HUES64 (cell line): ENCODE results near the gene JAKMIP1.
"Not testable (repeated sequence)": the region's sequence is repeated elsewhere in the genome, so short reads cannot be mapped to it uniquely, and the experiment has no call there.

ENCODE experiments used
- H3K27ac ChIP-seq: 2 replicates; pipeline ENCODE4 v1.7.0; 2013; ENCODE audit warnings: low read depth, low read length, inconsistent platforms
- H3K27me3 ChIP-seq: 2 replicates; pipeline ENCODE4 v1.6.1; 2013; ENCODE audit warnings: mild to moderate bottlenecking, low read length; ENCODE audit not compliant: insufficient read depth
- H3K36me3 ChIP-seq: 2 replicates; pipeline ENCODE4 v1.6.1; 2013; ENCODE audit warnings: mild to moderate bottlenecking, low read length; ENCODE audit not compliant: insufficient read depth
- H3K4me1 ChIP-seq: 2 replicates; pipeline ENCODE4 v1.6.1; 2013; ENCODE audit warnings: mild to moderate bottlenecking, low read length, moderate library complexity; ENCODE audit not compliant: insufficient read depth
- H3K4me3 ChIP-seq: 2 replicates; pipeline ENCODE4 v1.5.1; 2013; ENCODE audit warnings: mild to moderate bottlenecking, low read length, moderate library complexity
- H3K9ac ChIP-seq: 2 replicates; pipeline ENCODE4 v1.6.1; 2013; ENCODE audit warnings: mild to moderate bottlenecking, low read depth, low read length
- H3K9me3 ChIP-seq: 2 replicates; pipeline ENCODE4 v1.6.1; 2013; ENCODE audit warnings: low read depth, low read length; ENCODE audit not compliant: insufficient read depth
- WGBS: fragments of 150-250, 120-280 bp; methylation state at CpG from one replicate; pipeline ENCODE4 v1.1.7; 2013; ENCODE audit warnings: missing lambda C conversion rate; 5-methylcytosine and 5-hydroxymethylcytosine counted together

The JAKMIP1 gene

GRCh38 chr4:6003485-6003884 lies 196.9 kb downstream of the JAKMIP1 start:
- not testable (repeated sequence) for H3K9ac ChIP-seq, H3K27ac ChIP-seq, H3K36me3 ChIP-seq, H3K4me1 ChIP-seq, H3K9me3 ChIP-seq, H3K4me3 ChIP-seq
- 92% methylated on average over 1 of the region's 1 CpG for WGBS
- peaks cover 26% of the 10 kb centered on the region for H3K27me3 ChIP-seq

- H3K9ac ChIP-seq = no peak overlapping the region
- 72% methylated on average over 3 of the region's 3 CpGs for WGBS
- no peak overlapping the region for H3K4me3 ChIP-seq
- H3K27ac ChIP-seq = no peak overlapping the region
- 0 out of 2 replicates have a peak, but pooled peaks cover 4% of the 10 kb centered on the region for H3K4me1 ChIP-seq
- peaks cover 21% of the 10 kb centered on the region for H3K27me3 ChIP-seq
- H3K9me3 ChIP-seq = no peaks in the 10 kb centered on the region
- no peaks in the 10 kb centered on the region for H3K36me3 ChIP-seq
These were observed 197.4 kb downstream of the JAKMIP1 start for GRCh38 chr4:6002926-6003325.

GRCh38 chr4:6002492-6002833 lies 197.9 kb downstream of the JAKMIP1 start:
- Histone ChIP-seq H3K4me1 (0 out of 2 replicates have a peak, but pooled peaks cover 4% of the 10 kb centered on the region), H3K27ac (no peak overlapping the region), H3K9ac (no peak overlapping the region), H3K9me3 (no peaks in the 10 kb centered on the region), H3K36me3 (no peaks in the 10 kb centered on the region), H3K27me3 (peaks cover 16% of the 10 kb centered on the region), H3K4me3 (no peak overlapping the region)
- 88% methylated on average over 5 of the region's 5 CpGs for WGBS

- Histone ChIP-seq H3K27me3 (peaks cover 10% of the 10 kb centered on the region), H3K9me3 (no peaks in the 10 kb centered on the region), H3K36me3 (no peaks in the 10 kb centered on the region), H3K4me1 (0 out of 2 replicates have a peak, but pooled peaks cover 4% of the 10 kb centered on the region), H3K9ac (no peak overlapping the region), H3K27ac (no peak overlapping the region), H3K4me3 (no peak overlapping the region)
- 87% methylated on average over 6 of the region's 6 CpGs for WGBS
These were observed 198.5 kb downstream of the JAKMIP1 start for GRCh38 chr4:6001680-6002491.

GRCh38 chr4:5999830-6000365 lies 200.5 kb downstream of the JAKMIP1 start:
- 92% methylated on average over 9 of the region's 9 CpGs for whole genome bisulfite sequencing
- H3K27me3 ChIP-seq = no peaks in the 10 kb centered on the region
- no peak overlapping the region for H3K9ac ChIP-seq
- H3K27ac ChIP-seq = no peak overlapping the region
- no peaks in the 10 kb centered on the region for H3K4me1 ChIP-seq
- H3K9me3 ChIP-seq = no peaks in the 10 kb centered on the region
- H3K4me3 ChIP-seq = no peak overlapping the region
- no peaks in the 10 kb centered on the region for H3K36me3 ChIP-seq

GRCh38 chr4:5999356-5999755 lies 201.0 kb downstream of the JAKMIP1 start:
- Histone ChIP-seq H3K27ac (no peak overlapping the region), H3K9me3 (no peaks in the 10 kb centered on the region), H3K4me3 (no peak overlapping the region), H3K36me3 (no peaks in the 10 kb centered on the region), H3K4me1 (no peaks in the 10 kb centered on the region), H3K9ac (no peak overlapping the region), H3K27me3 (no peaks in the 10 kb centered on the region)
- 84% methylated on average over 6 of the region's 6 CpGs for WGBS

- Histone ChIP-seq H3K27ac (no peak overlapping the region), H3K9ac (no peak overlapping the region), H3K4me3 (no peak overlapping the region), H3K36me3 (no peaks in the 10 kb centered on the region), H3K9me3 (no peaks in the 10 kb centered on the region), H3K4me1 (no peaks in the 10 kb centered on the region), H3K27me3 (no peaks in the 10 kb centered on the region)
- 15% methylated on average over 9 of the region's 9 CpGs for WGBS
These were observed 201.9 kb downstream of the JAKMIP1 start for GRCh38 chr4:5998333-5998936.

- H3K36me3 ChIP-seq = no peaks in the 10 kb centered on the region
- no peaks in the 10 kb centered on the region for H3K9me3 ChIP-seq
- no peak overlapping the region for H3K4me3 ChIP-seq
- H3K4me1 ChIP-seq = no peaks in the 10 kb centered on the region
- no peak overlapping the region for H3K9ac ChIP-seq
- H3K27ac ChIP-seq = no peak overlapping the region
- 80% methylated on average over 4 of the region's 4 CpGs for WGBS
- H3K27me3 ChIP-seq = no peaks in the 10 kb centered on the region
These were observed 203.7 kb downstream of the JAKMIP1 start for GRCh38 chr4:5996641-5997040.

GRCh38 chr4:5995901-5996623 lies 204.3 kb downstream of the JAKMIP1 start:
- Histone ChIP-seq H3K4me1 (no peaks in the 10 kb centered on the region), H3K9ac (no peak overlapping the region)
- WGBS = 81% methylated on average over 19 of the region's 19 CpGs

GRCh38 chr4:5993876-5994811 lies 206.2 kb downstream of the JAKMIP1 start:
- WGBS = 85% methylated on average over 23 of the region's 23 CpGs

More at GRCh38 chr4:5995901-5996623, 204.3 kb downstream of the JAKMIP1 start:
- no peak overlapping the region for H3K4me3 ChIP-seq
- no peaks in the 10 kb centered on the region for H3K9me3 ChIP-seq
- H3K27me3 ChIP-seq = no peaks in the 10 kb centered on the region
- no peaks in the 10 kb centered on the region for H3K36me3 ChIP-seq
- no peak overlapping the region for H3K27ac ChIP-seq

More at GRCh38 chr4:5993876-5994811, 206.2 kb downstream of the JAKMIP1 start:
- Histone ChIP-seq H3K4me1 (no peaks in the 10 kb centered on the region), H3K9ac (no peak overlapping the region), H3K4me3 (no peak overlapping the region), H3K9me3 (no peaks in the 10 kb centered on the region), H3K36me3 (no peaks in the 10 kb centered on the region), H3K27ac (no peak overlapping the region), H3K27me3 (no peaks in the 10 kb centered on the region)
